Activated CD4-positive, alpha-beta memory T cell treated with anti-CD3 and anti-CD28 coated beads, Interleukin-2, amount 10 ng/mL, durations not matched to agents 7 days and 5 days (primary cell): ENCODE data around the gene EYA2. TPM values are rescaled to one million over a fixed set of nuclear protein-coding genes. Genes with fewer than 3 reads are reported as not detected.

Source experiments
- CTCF ChIA-PET: fragments of 350-600 bp; sonication (Branson Sonifier 250); formaldehyde crosslinking; loops from one replicate; lab custom pipeline; 2021; ENCODE audit warnings: antibody characterized with exemption, inconsistent platforms; lab: Charles Lee
- POLR2A ChIA-PET: fragments of 350-600 bp; sonication (Branson Sonifier 250); formaldehyde crosslinking; loops from one replicate; lab custom pipeline; 2021; ENCODE audit warnings: antibody characterized with exemption; lab: Charles Lee
- DNase-seq: peaks from one replicate; pipeline ENCODE4 v3.0.0-alpha.2; 2020
- H3K27ac Mint-ChIP-seq: one replicate; pipeline ENCODE4 v1.8.0; 2021; ENCODE audit warnings: mild to moderate bottlenecking, mixed read lengths
- H3K27me3 Mint-ChIP-seq: one replicate; pipeline ENCODE4 v1.8.0; 2021; ENCODE audit warnings: mixed read lengths
- H3K36me3 Mint-ChIP-seq: one replicate; pipeline ENCODE4 v1.8.0; 2021; ENCODE audit warnings: low read depth, mixed read lengths
- H3K4me1 Mint-ChIP-seq: one replicate; pipeline ENCODE4 v1.8.0; 2021; ENCODE audit warnings: mixed read lengths
- H3K4me3 Mint-ChIP-seq: one replicate; pipeline ENCODE4 v1.8.0; 2021; ENCODE audit warnings: mild to moderate bottlenecking, mixed read lengths
- H3K9me3 Mint-ChIP-seq: one replicate; pipeline ENCODE4 v1.8.0; 2021; ENCODE audit warnings: mixed read lengths
- total RNA-seq, 2 experiments: library from RNA; stranded (reverse); gene quantifications; one replicate each; pipeline ENCODE4 v1.2.3, GENCODE V29; 2021

The EYA2 gene
- under 1 TPM; 0.15 to 0.28 TPM for total RNA-seq

DNA sequence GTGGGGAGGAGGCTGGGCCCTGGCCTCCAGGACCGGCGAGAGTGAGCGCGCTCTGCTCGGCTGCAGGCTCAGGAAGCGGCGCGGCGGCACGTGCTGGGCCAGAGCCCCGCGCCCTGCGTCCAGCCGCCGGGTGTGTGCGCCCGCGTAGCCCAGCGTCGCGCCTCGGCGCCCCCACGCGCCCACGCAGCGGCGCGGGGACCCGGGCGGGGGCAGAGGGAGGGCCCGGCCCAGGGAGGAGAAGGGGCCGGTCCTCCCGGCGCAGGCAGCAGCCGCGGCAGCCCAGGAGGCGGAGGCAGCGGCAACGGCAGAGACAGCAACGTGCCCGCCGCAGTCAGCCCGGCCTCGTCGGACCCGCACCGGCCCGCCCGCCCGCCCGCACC is at the start of gene EYA2:
Gene EYA2, plus strand, starts transcription at position 265 of the 380 bp plus-strand sequence. CDS start 95,168 bp downstream, outside the sequence.
- CTCF ChIA-PET, result no interaction called here
- Mint-ChIP-seq H3K27me3 (peaks cover 77% of the 10 kb centered on the region), H3K9me3 (no peaks in the 10 kb centered on the region), H3K4me1 (no peaks in the 10 kb centered on the region), H3K4me3 (no peak within 1 kb of the TSS), H3K36me3 (no peaks in the 10 kb centered on the region), H3K27ac (no peak within 1 kb of the TSS)
- no peak for DNase-seq
- POLR2A ChIA-PET, result no interaction called here

GRCh38 chr20:46844965-46845364 is 49.7 kb upstream of the EYA2 start:
- ChIA-PET POLR2A (no interaction called here), CTCF (no interaction called here)
- Mint-ChIP-seq H3K36me3 (no peaks in the 10 kb centered on the region), H3K4me3 (no peak overlapping the region), H3K4me1 (no peaks in the 10 kb centered on the region), H3K27me3 (peaks cover 11% of the 10 kb centered on the region), H3K9me3 (no peaks in the 10 kb centered on the region), H3K27ac (no peak overlapping the region)
- no peak for DNase-seq

DNA sequence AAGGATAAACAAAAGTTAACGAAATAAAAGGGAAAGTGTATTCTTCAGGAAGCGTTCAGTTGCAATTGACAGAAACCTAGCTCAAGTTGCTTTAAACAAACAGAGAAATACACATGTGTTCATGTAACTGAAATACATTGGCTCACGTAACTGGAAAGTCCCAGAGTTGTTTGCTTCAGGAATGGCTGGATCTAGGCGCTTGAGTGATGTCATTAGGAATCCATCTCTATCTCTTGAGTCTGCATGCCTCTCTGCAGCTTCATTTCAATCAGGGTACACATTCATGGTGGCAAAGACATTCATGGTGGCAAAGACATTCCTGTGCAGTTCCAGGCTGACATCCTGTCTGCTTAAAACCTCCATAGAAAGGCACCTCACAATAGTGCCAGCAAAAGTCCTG is 45.4 kb upstream of the EYA2 start:
- Mint-ChIP-seq H3K36me3 (no peaks in the 10 kb centered on the region), H3K4me3 (no peak overlapping the region), H3K9me3 (no peaks in the 10 kb centered on the region), H3K27me3 (peaks cover 7% of the 10 kb centered on the region), H3K4me1 (no peaks in the 10 kb centered on the region), H3K27ac (no peak overlapping the region)
- ChIA-PET CTCF (no interaction called here), POLR2A (no interaction called here)
- no peak for DNase-seq

DNA sequence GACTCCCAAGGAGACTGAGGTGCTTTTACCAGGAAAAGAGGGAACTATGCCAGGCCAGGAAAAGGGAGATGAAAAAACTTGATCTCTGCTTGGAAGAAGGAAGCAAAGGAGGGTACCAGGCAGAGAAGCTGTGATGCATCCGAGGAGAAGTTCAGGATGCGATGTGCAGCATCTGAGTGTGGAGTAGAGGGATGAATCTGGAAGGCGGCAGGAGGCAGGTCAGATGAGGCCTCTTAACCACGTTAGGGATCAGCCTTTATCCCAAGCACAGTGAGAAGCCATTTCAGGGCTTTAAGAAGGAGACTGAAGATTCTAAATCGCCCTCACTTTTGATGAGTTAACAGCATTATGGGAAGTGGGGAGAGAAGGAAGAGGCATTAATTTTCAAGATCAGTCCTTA is 44.9 kb upstream of the EYA2 start:
- POLR2A ChIA-PET, result no interaction called here
- CTCF ChIA-PET, result no interaction called here
- no peak for DNase-seq
- no peak overlapping the region for H3K4me3 Mint-ChIP-seq
- no peak overlapping the region for H3K27ac Mint-ChIP-seq
- H3K4me1 Mint-ChIP-seq, result no peaks in the 10 kb centered on the region
- peaks cover 7% of the 10 kb centered on the region for H3K27me3 Mint-ChIP-seq
- H3K9me3 Mint-ChIP-seq, result no peaks in the 10 kb centered on the region
- H3K36me3 Mint-ChIP-seq, result no peaks in the 10 kb centered on the region

DNA sequence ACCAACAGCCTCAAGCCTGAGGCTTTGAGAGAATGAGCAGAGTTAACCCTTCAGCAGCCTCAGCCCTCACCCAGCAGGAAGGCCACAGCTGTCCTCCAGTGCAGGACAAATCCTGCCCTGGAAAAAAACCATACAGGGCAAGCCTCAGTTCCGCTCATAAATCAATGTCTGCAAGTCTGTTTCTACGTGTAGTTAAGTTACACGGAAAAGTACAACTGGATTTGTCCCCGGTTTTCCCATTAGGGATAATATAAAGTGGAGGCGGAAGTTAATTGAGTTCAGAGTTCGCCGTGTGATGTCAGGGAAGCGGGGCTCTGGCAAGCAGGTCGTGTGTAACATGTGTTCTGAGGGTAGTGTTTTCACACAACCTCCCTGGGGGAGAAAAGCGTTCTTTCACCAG is 44.2 kb upstream of the EYA2 start:
- peaks cover 7% of the 10 kb centered on the region for H3K27me3 Mint-ChIP-seq
- H3K4me3 Mint-ChIP-seq, result no peak overlapping the region
- no peaks in the 10 kb centered on the region for H3K36me3 Mint-ChIP-seq
- no peaks in the 10 kb centered on the region for H3K9me3 Mint-ChIP-seq
- no peak for DNase-seq
- H3K4me1 Mint-ChIP-seq, result no peaks in the 10 kb centered on the region
- POLR2A ChIA-PET, result no interaction called here
- CTCF ChIA-PET, result no interaction called here
- H3K27ac Mint-ChIP-seq, result no peak overlapping the region

GRCh38 chr20:46850896-46851295 is 43.7 kb upstream of the EYA2 start:
- Mint-ChIP-seq H3K4me3 (no peak overlapping the region), H3K4me1 (no peaks in the 10 kb centered on the region), H3K9me3 (no peaks in the 10 kb centered on the region), H3K27me3 (peaks cover 7% of the 10 kb centered on the region), H3K36me3 (no peaks in the 10 kb centered on the region), H3K27ac (no peak overlapping the region)
- POLR2A ChIA-PET, result no interaction called here
- DNase-seq, result no peak
- CTCF ChIA-PET, result no interaction called here

- Mint-ChIP-seq H3K27ac (no peak overlapping the region), H3K36me3 (no peaks in the 10 kb centered on the region), H3K27me3 (peaks cover 8% of the 10 kb centered on the region), H3K9me3 (no peaks in the 10 kb centered on the region), H3K4me3 (no peak overlapping the region), H3K4me1 (no peaks in the 10 kb centered on the region)
- POLR2A ChIA-PET, result no interaction called here
- CTCF ChIA-PET, result interaction anchor here (0.5 kb wide), 1 partner anchor 308 kb away, joined by 3 read pairs; no protein-coding TSS in a partner anchor
- DNase-seq, result no peak
These were observed 42.9 kb upstream of the EYA2 start for GRCh38 chr20:46851746-46852145.

- no peaks in the 10 kb centered on the region for H3K36me3 Mint-ChIP-seq
- no peaks in the 10 kb centered on the region for H3K4me1 Mint-ChIP-seq
- no peak overlapping the region for H3K27ac Mint-ChIP-seq
These were observed 42.3 kb upstream of the EYA2 start for GRCh38 chr20:46852313-46852712.

DNA sequence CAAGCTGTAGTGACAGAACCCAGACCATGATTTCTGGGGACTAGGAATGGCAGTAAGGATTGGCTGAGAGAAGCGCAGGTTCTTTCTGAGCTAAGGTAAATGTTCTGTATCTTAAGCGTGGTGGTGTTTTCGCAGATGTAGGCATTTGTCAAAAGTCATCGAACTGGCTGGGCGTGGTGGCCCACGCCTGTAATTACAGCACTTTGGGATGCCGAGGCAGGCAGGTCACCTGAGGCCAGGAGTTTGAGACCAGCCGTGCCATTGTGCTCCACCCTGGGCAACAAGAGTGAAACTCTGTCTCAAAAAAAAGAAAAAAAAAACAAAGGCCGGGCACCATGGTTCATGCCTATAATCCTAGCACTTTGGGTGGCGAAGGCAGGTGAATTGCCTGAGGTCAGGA is 40.7 kb upstream of the EYA2 start:
- H3K27ac Mint-ChIP-seq, result no peak overlapping the region
- POLR2A ChIA-PET, result no interaction called here
- H3K9me3 Mint-ChIP-seq, result no peaks in the 10 kb centered on the region
- H3K4me3 Mint-ChIP-seq, result no peak overlapping the region
- no peak for DNase-seq
- peaks cover 13% of the 10 kb centered on the region for H3K27me3 Mint-ChIP-seq
- no peaks in the 10 kb centered on the region for H3K4me1 Mint-ChIP-seq
- CTCF ChIA-PET, result no interaction called here
- no peaks in the 10 kb centered on the region for H3K36me3 Mint-ChIP-seq

More at GRCh38 chr20:46852313-46852712, 42.3 kb upstream of the EYA2 start:
- Mint-ChIP-seq H3K9me3 (no peaks in the 10 kb centered on the region), H3K4me3 (no peak overlapping the region), H3K27me3 (peaks cover 10% of the 10 kb centered on the region)
- ChIA-PET CTCF (no interaction called here), POLR2A (no interaction called here)
- DNase-seq, result no peak

DNA sequence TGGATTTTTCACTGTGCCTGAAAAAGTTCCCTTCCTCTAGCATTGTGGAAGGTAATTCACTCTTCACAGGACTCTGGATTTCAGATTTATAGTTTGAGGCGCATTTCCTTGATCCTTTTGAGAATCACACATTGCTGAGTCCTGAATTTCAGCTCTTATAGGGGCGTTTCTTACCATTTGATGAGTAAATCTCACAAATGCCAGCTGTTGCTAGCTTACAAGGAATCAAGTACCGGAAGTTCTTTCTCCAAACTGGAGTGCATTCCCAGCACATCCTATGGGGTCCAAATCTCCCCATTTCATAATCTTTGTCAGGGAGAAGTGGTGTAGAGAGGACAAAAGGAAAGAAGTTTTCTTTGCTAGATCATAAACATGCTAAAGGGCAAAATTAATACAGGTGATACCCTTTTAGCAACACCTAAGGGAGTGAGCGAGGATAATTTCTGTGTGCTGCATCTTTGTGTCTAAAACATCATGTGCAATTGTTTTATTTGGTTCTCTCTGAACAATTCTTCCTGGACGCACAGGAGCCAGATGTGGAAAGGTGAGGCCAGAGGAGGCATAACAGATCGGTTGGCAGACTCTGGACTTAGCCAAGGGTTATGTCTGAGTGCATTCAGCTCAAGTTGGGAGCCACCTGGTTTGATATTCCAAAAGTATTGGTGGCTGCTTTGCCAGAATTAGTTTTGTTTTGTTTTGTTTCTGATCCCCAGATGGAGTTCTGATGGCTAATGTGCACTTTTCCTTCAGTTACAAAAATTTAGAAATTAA is 37.4 kb upstream of the EYA2 start:
- ChIA-PET CTCF (no interaction called here), POLR2A (no interaction called here)
- Mint-ChIP-seq H3K27ac (no peak overlapping the region), H3K36me3 (no peaks in the 10 kb centered on the region), H3K9me3 (no peaks in the 10 kb centered on the region), H3K4me3 (no peak overlapping the region), H3K4me1 (no peaks in the 10 kb centered on the region), H3K27me3 (peaks cover 30% of the 10 kb centered on the region)
- no peak for DNase-seq

- H3K27ac Mint-ChIP-seq, result no peak overlapping the region
- H3K9me3 Mint-ChIP-seq, result no peaks in the 10 kb centered on the region
- CTCF ChIA-PET, result interaction anchor here (0.7 kb wide), 1 partner anchor 304 kb away, joined by 5 read pairs; no protein-coding TSS in a partner anchor
- no peaks in the 10 kb centered on the region for H3K36me3 Mint-ChIP-seq
- H3K4me1 Mint-ChIP-seq, result no peaks in the 10 kb centered on the region
- peaks cover 25% of the 10 kb centered on the region for H3K27me3 Mint-ChIP-seq
- no peak for DNase-seq
- POLR2A ChIA-PET, result no interaction called here
- no peak overlapping the region for H3K4me3 Mint-ChIP-seq
These were observed 28.8 kb upstream of the EYA2 start for GRCh38 chr20:46865824-46866223.

GRCh38 chr20:46870041-46870440 is 24.6 kb upstream of the EYA2 start:
- Mint-ChIP-seq H3K27me3 (peaks cover 23% of the 10 kb centered on the region), H3K36me3 (no peaks in the 10 kb centered on the region), H3K4me3 (no peak overlapping the region), H3K9me3 (peaks cover 5% of the 10 kb centered on the region), H3K27ac (no peak overlapping the region), H3K4me1 (no peaks in the 10 kb centered on the region)
- no peak for DNase-seq
- POLR2A ChIA-PET, result no interaction called here
- CTCF ChIA-PET, result no interaction called here

DNA sequence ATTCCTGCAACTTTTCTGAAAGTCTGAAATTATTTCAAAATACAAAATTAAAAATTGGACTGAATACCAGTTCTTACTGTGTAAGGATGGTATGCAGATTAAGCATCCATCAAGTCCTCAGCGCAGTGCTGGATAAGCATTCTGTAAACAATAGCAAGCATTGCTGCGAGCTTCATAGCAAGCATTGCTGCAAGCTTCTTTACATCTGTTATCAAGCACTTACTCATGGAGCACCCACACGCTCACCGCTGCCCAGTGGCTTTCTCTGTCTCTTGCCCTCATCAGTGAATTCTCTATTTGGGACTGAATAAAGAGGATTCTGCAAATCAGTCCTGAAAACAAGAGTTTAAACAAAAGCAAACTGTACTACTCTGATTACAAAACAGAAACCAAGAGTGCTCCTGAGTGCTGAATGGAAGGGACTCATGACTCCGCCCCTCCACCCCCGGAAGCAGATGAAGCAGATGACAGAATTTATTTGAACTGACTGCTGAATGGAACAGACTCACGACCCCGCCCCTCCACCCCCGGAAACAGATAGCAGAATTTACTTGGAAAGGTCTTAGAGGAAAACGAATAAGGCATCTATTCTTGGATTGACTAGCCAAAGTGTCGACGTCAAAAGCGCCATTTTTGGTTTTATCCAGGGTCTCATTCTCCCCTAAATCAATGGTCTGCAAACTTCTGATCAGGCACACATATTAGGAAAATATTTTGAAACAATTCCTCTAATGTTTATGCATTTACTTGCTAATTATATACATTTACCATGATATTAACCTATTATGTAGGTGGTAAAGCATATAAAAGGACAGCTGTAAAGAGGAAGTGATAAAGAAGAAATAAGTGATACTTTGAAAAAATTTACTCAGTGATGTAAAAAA is 22.1 kb upstream of the EYA2 start:
- Mint-ChIP-seq H3K9me3 (peaks cover 5% of the 10 kb centered on the region), H3K4me3 (no peak overlapping the region), H3K4me1 (no peaks in the 10 kb centered on the region), H3K27me3 (peaks cover 25% of the 10 kb centered on the region), H3K36me3 (no peaks in the 10 kb centered on the region), H3K27ac (no peak overlapping the region)
- CTCF ChIA-PET, result no interaction called here
- POLR2A ChIA-PET, result no interaction called here
- DNase-seq, result no peak
